Mesenchymal stem cell (in vitro differentiated cells and primary cell): ENCODE results near the gene TLR8.

Experiments used
- DNase-seq: peaks from one replicate; pipeline ENCODE4 v3.0.0-alpha.2; 2013
- H2AFZ ChIP-seq: one replicate; pipeline ENCODE4 v1.6.1; 2013; ENCODE audit warnings: low read depth, mild to moderate bottlenecking, control low read depth, inconsistent platforms, low read length, moderate library complexity
- H2AK5ac ChIP-seq: 2 replicates; pipeline ENCODE4 v1.6.1; 2013; ENCODE audit warnings: low read length, moderate library complexity, mild to moderate bottlenecking, inconsistent platforms; ENCODE audit not compliant: severe bottlenecking
- H2BK120ac ChIP-seq: one replicate; pipeline ENCODE4 v1.6.1; 2013; ENCODE audit warnings: low read depth, mild to moderate bottlenecking, inconsistent platforms, low read length, moderate library complexity
- H2BK12ac ChIP-seq, 2 experiments: one replicate each; pipeline ENCODE4 v1.6.1; 2013; ENCODE audit warnings: inconsistent platforms in 2 of 2, low read length in 2 of 2, mild to moderate bottlenecking in 2 of 2, moderate library complexity in 2 of 2, control low read depth in 1 of 2
- H2BK15ac ChIP-seq: one replicate; pipeline ENCODE4 v1.6.1; 2013; ENCODE audit warnings: mild to moderate bottlenecking, low read depth, inconsistent platforms; ENCODE audit not compliant: poor library complexity, severe bottlenecking
- H2BK5ac ChIP-seq: 2 replicates; pipeline ENCODE4 v1.6.1; 2013; ENCODE audit warnings: low read depth, mild to moderate bottlenecking, low read length, control low read depth, inconsistent platforms; ENCODE audit not compliant: poor library complexity, severe bottlenecking
- H3K14ac ChIP-seq, 2 experiments: one replicate each; pipeline ENCODE4 v1.6.1; 2013; ENCODE audit warnings: inconsistent platforms in 2 of 2, low read length in 2 of 2, control low read depth in 1 of 2, mild to moderate bottlenecking in 1 of 2, moderate library complexity in 1 of 2
- H3K18ac ChIP-seq, 2 experiments: one replicate each; pipeline ENCODE4 v1.6.1; 2013; ENCODE audit warnings: inconsistent platforms in 2 of 2, low read length in 2 of 2, control low read depth in 1 of 2, low read depth in 1 of 2, mild to moderate bottlenecking in 1 of 2
- H3K23ac ChIP-seq, 2 experiments: one replicate each; pipeline ENCODE4 v1.6.1; 2013; ENCODE audit warnings: inconsistent platforms in 2 of 2, low read length in 2 of 2, mild to moderate bottlenecking in 2 of 2, moderate library complexity in 2 of 2, control low read depth in 1 of 2
- H3K27ac ChIP-seq: 2 replicates; pipeline ENCODE4 v1.5.1; 2013; ENCODE audit warnings: mild to moderate bottlenecking, moderate library complexity, low read length, control low read depth, inconsistent platforms; ENCODE audit not compliant: poor library complexity, severe bottlenecking
- H3K27me3 ChIP-seq, 2 experiments: 2 replicates each; pipeline versions ENCODE4 v1.6.1 to v1.7.0; 2013; ENCODE audit warnings: low read length in 2 of 2, mild to moderate bottlenecking in 2 of 2, moderate library complexity in 2 of 2, control low read depth in 1 of 2, inconsistent platforms in 1 of 2; ENCODE audit not compliant: control insufficient read depth in 1 of 2, insufficient read depth in 1 of 2
- H3K36me3 ChIP-seq, 2 experiments: 2 replicates each; pipeline versions ENCODE4 v1.6.1 to v1.7.0; 2013; ENCODE audit warnings: low read length in 2 of 2, control low read depth in 1 of 2, inconsistent platforms in 1 of 2, low read depth in 1 of 2, mild to moderate bottlenecking in 1 of 2; ENCODE audit not compliant: insufficient read depth in 2 of 2, control insufficient read depth in 1 of 2
- H3K4ac ChIP-seq, 2 experiments: one replicate each; pipeline ENCODE4 v1.6.1; 2013; ENCODE audit warnings: inconsistent platforms in 2 of 2, low read length in 2 of 2, mild to moderate bottlenecking in 2 of 2, moderate library complexity in 2 of 2, control low read depth in 1 of 2, low read depth in 1 of 2
- H3K4me1 ChIP-seq: 2 replicates; pipeline ENCODE4 v1.6.1; 2013; ENCODE audit warnings: low read depth, low read length, control low read depth; ENCODE audit not compliant: control insufficient read depth, insufficient read depth
- H3K4me2 ChIP-seq: 2 replicates; pipeline ENCODE4 v1.6.1; 2013; ENCODE audit warnings: low read length, mild to moderate bottlenecking, inconsistent platforms; ENCODE audit not compliant: poor library complexity, severe bottlenecking
- H3K4me3 ChIP-seq, 2 experiments: 2 replicates each; pipeline versions ENCODE4 v1.5.1 to v1.7.0; 2013; ENCODE audit warnings: low read length in 2 of 2, mild to moderate bottlenecking in 2 of 2, control low read depth in 1 of 2, low read depth in 1 of 2; ENCODE audit not compliant: insufficient read depth in 1 of 2
- H3K79me1 ChIP-seq: replicated peaks from 2 replicates; pipeline ENCODE4 v1.6.1; 2013; ENCODE audit warnings: mild to moderate bottlenecking, control low read depth, low read length, inconsistent platforms; ENCODE audit not compliant: poor library complexity, severe bottlenecking
- H3K9ac ChIP-seq: 2 replicates; pipeline ENCODE4 v1.7.0; 2013; ENCODE audit warnings: mild to moderate bottlenecking, low read length, moderate library complexity
- H3K9me3 ChIP-seq: 2 replicates; pipeline ENCODE4 v1.7.0; 2013; ENCODE audit warnings: mild to moderate bottlenecking, low read length; ENCODE audit not compliant: control insufficient read depth
- H4K8ac ChIP-seq: one replicate; pipeline ENCODE4 v1.6.1; 2013; ENCODE audit warnings: inconsistent platforms, mild to moderate bottlenecking, low read length, moderate library complexity
- H4K91ac ChIP-seq: one replicate; pipeline ENCODE4 v1.6.1; 2013; ENCODE audit warnings: mild to moderate bottlenecking, low read length, inconsistent platforms
- WGBS: methylation state at CpG from one replicate; pipeline ENCODE4 v1.1.7; 2013; ENCODE audit warnings: mixed read lengths; 5-methylcytosine and 5-hydroxymethylcytosine counted together

The TLR8 gene

DNA sequence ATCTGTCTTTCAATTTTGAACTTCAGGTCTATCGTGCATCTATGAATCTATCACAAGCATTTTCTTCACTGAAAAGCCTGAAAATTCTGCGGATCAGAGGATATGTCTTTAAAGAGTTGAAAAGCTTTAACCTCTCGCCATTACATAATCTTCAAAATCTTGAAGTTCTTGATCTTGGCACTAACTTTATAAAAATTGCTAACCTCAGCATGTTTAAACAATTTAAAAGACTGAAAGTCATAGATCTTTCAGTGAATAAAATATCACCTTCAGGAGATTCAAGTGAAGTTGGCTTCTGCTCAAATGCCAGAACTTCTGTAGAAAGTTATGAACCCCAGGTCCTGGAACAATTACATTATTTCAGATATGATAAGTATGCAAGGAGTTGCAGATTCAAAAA is 19.9 kb upstream of the TLR8 start:
- no peaks in the 10 kb centered on the region for H3K79me1 ChIP-seq
- H3K4me3 ChIP-seq, result no peak overlapping the region
- H3K9ac ChIP-seq, result no peak overlapping the region
- H2BK5ac ChIP-seq, result no peak overlapping the region
- H2BK12ac ChIP-seq, result no peak overlapping the region
- no peak overlapping the region for H4K91ac ChIP-seq
- no peak overlapping the region for H4K8ac ChIP-seq
- no peak for DNase-seq
- H3K14ac ChIP-seq, result no peak overlapping the region
- no peaks in the 10 kb centered on the region for H3K4me1 ChIP-seq
- 100% methylated on average over 1 of the region's 3 CpGs for WGBS
- no peak overlapping the region for H2AFZ ChIP-seq
- H3K9me3 ChIP-seq, result peaks cover 4% of the 10 kb centered on the region
- no peak overlapping the region for H3K4me2 ChIP-seq
- H3K18ac ChIP-seq, result no peak overlapping the region
- H3K27me3 ChIP-seq, result peaks cover 0 to 53% of the 10 kb centered on the region in 2 experiments
- no peak overlapping the region for H2BK120ac ChIP-seq
- H3K36me3 ChIP-seq, result no peaks in the 10 kb centered on the region
- H3K27ac ChIP-seq, result no peak overlapping the region
- no peak overlapping the region for H3K4ac ChIP-seq
- no peak overlapping the region for H2BK15ac ChIP-seq
- H2AK5ac ChIP-seq, result no peak overlapping the region
- H3K23ac ChIP-seq, result no peak overlapping the region

- Histone ChIP-seq H3K27ac (no peak overlapping the region), H3K23ac (no peak overlapping the region), H4K8ac (no peak overlapping the region), H2BK15ac (no peak overlapping the region), H4K91ac (no peak overlapping the region), H3K36me3 (no peaks in the 10 kb centered on the region), H3K79me1 (no peaks in the 10 kb centered on the region), H3K9me3 (peaks cover 4% of the 10 kb centered on the region), H3K14ac (no peak overlapping the region), H2BK5ac (no peak overlapping the region), H3K4me2 (no peak overlapping the region), H2BK12ac (no peak overlapping the region), H2AK5ac (no peak overlapping the region), H2BK120ac (no peak overlapping the region), H2AFZ (no peak overlapping the region), H3K4ac (no peak overlapping the region), H3K4me3 (no peak overlapping the region), H3K4me1 (no peaks in the 10 kb centered on the region), H3K18ac (no peak overlapping the region), H3K27me3 (peaks cover 0 to 48% of the 10 kb centered on the region in 2 experiments), H3K9ac (no peak overlapping the region)
- no peak for DNase-seq
- no CpG with 5 or more reads among the region's 2 CpGs for WGBS
These were observed 19.3 kb upstream of the TLR8 start for GRCh38 chrX:12887141-12887540.

- H2BK12ac ChIP-seq, result no peak overlapping the region
- H3K4me2 ChIP-seq, result no peak overlapping the region
- peaks cover 0 to 42% of the 10 kb centered on the region in 2 experiments for H3K27me3 ChIP-seq
- DNase-seq, result no peak
- no peak overlapping the region for H2BK120ac ChIP-seq
- no peak overlapping the region for H4K8ac ChIP-seq
- H3K14ac ChIP-seq, result no peak overlapping the region
- H3K36me3 ChIP-seq, result no peaks in the 10 kb centered on the region
- H3K18ac ChIP-seq, result no peak overlapping the region
- H3K4ac ChIP-seq, result no peak overlapping the region
- no peak overlapping the region for H4K91ac ChIP-seq
- no peak overlapping the region for H2BK5ac ChIP-seq
- WGBS, result 33% methylated on average over 3 of the region's 3 CpGs
- no peak overlapping the region for H2AFZ ChIP-seq
- H3K9ac ChIP-seq, result no peak overlapping the region
- H3K27ac ChIP-seq, result no peak overlapping the region
- no peaks in the 10 kb centered on the region for H3K4me1 ChIP-seq
- H3K23ac ChIP-seq, result no peak overlapping the region
- H3K9me3 ChIP-seq, result peaks cover 4% of the 10 kb centered on the region
- H2BK15ac ChIP-seq, result no peak overlapping the region
- H3K4me3 ChIP-seq, result no peak overlapping the region
- H3K79me1 ChIP-seq, result no peaks in the 10 kb centered on the region
- no peak overlapping the region for H2AK5ac ChIP-seq
These were observed 18.7 kb upstream of the TLR8 start for GRCh38 chrX:12887767-12888166.

DNA sequence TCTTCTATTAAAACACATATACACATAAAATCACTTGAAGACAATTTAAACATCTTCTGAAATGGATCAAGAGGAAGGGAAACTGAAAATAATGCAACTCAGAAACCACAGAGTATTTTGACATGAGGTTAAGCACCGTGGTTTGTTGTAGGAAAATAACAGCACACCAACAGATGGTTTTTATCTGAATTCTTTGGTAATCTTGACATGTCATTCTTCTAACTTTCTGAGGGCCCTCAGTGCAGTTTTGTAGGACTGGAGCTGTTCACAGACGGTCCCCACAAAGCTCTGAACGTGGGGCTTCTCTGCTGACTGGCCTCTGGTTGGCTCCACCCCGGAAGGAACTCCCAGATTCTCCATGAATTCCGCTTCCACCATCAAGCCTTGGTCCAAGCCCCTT is 16.0 kb upstream of the TLR8 start:
- WGBS, result 72% methylated on average over 4 of the region's 5 CpGs

More for the DNA sequence above, 16.0 kb upstream of the TLR8 start:
- peaks cover 4% of the 10 kb centered on the region for H3K9me3 ChIP-seq
- H3K14ac ChIP-seq, result no peak overlapping the region
- H3K27me3 ChIP-seq, result peaks cover 0 to 34% of the 10 kb centered on the region in 2 experiments
- DNase-seq, result no peak
- no peak overlapping the region for H3K9ac ChIP-seq
- no peak overlapping the region for H3K4me3 ChIP-seq
- H3K4me2 ChIP-seq, result no peak overlapping the region
- no peak overlapping the region for H2AK5ac ChIP-seq
- H3K23ac ChIP-seq, result no peak overlapping the region
- no peak overlapping the region for H2BK120ac ChIP-seq
- H3K79me1 ChIP-seq, result no peaks in the 10 kb centered on the region
- no peak overlapping the region for H3K27ac ChIP-seq
- no peak overlapping the region for H2BK5ac ChIP-seq
- no peak overlapping the region for H3K4ac ChIP-seq
- no peak overlapping the region for H2BK15ac ChIP-seq
- H3K36me3 ChIP-seq, result no peaks in the 10 kb centered on the region
- H3K18ac ChIP-seq, result no peak overlapping the region
- no peak overlapping the region for H2AFZ ChIP-seq
- no peak overlapping the region for H4K8ac ChIP-seq
- no peaks in the 10 kb centered on the region for H3K4me1 ChIP-seq
- H4K91ac ChIP-seq, result no peak overlapping the region
- H2BK12ac ChIP-seq, result no peak overlapping the region
